Measurements from ENCODE around the gene MDP1.

Gene MDP1

GRCh38 chr14:24238123-24238522, 22.3 kb upstream of the MDP1 start:
- no peaks in the 10 kb centered on the region for H3K27me3 ChIP-seq (ENCODE audit: control insufficient read depth in 1 of 2, insufficient read depth in 2 of 2, low read length in 2 of 2)
- H3K4me1 ChIP-seq (ENCODE audit: control insufficient read depth in 1 of 2, insufficient read depth in 2 of 2, low read length in 2 of 2): peaks cover 44 to 47% of the 10 kb centered on the region in 2 donors
- H3K9me3 ChIP-seq (ENCODE audit: control insufficient read depth in 1 of 2, low read length in 2 of 2): no peaks in the 10 kb centered on the region
- no peak overlapping the region for H3K9ac ChIP-seq (ENCODE audit: low read depth in 1 of 2, low read length in 2 of 2)
- no peak overlapping the region for H3K4me3 ChIP-seq (ENCODE audit: low read depth in 1 of 2, low read length in 2 of 2)
- H3K36me3 ChIP-seq (ENCODE audit: control insufficient read depth in 1 of 2, insufficient read depth in 2 of 2, low read length in 2 of 2): peaks cover 47 to 64% of the 10 kb centered on the region in 2 donors
- H3K27ac ChIP-seq (ENCODE audit: low read depth, low read length): no peak overlapping the region

- H3K4me3 ChIP-seq (ENCODE audit: low read depth in 1 of 2, low read length in 2 of 2): no peak overlapping the region
- no peak overlapping the region for H3K9ac ChIP-seq (ENCODE audit: low read depth in 1 of 2, low read length in 2 of 2)
- peaks cover 44 to 48% of the 10 kb centered on the region in 2 donors for H3K4me1 ChIP-seq (ENCODE audit: control insufficient read depth in 1 of 2, insufficient read depth in 2 of 2, low read length in 2 of 2)
- H3K27ac ChIP-seq (ENCODE audit: low read depth, low read length): no peak overlapping the region
- no peaks in the 10 kb centered on the region for H3K9me3 ChIP-seq (ENCODE audit: control insufficient read depth in 1 of 2, low read length in 2 of 2)
- no peaks in the 10 kb centered on the region for H3K27me3 ChIP-seq (ENCODE audit: control insufficient read depth in 1 of 2, insufficient read depth in 2 of 2, low read length in 2 of 2)
- H3K36me3 ChIP-seq (ENCODE audit: control insufficient read depth in 1 of 2, insufficient read depth in 2 of 2, low read length in 2 of 2): peaks cover 47 to 64% of the 10 kb centered on the region in 2 donors
Measured at GRCh38 chr14:24237463-24237955, 21.6 kb upstream of the MDP1 start.

- H3K4me3 ChIP-seq (ENCODE audit: low read depth in 1 of 2, low read length in 2 of 2): no peak overlapping the region
- peaks cover 43 to 48% of the 10 kb centered on the region in 2 donors for H3K4me1 ChIP-seq (ENCODE audit: control insufficient read depth in 1 of 2, insufficient read depth in 2 of 2, low read length in 2 of 2)
- no peak overlapping the region for H3K9ac ChIP-seq (ENCODE audit: low read depth in 1 of 2, low read length in 2 of 2)
- H3K9me3 ChIP-seq (ENCODE audit: control insufficient read depth in 1 of 2, low read length in 2 of 2): no peaks in the 10 kb centered on the region
- no peaks in the 10 kb centered on the region for H3K27me3 ChIP-seq (ENCODE audit: control insufficient read depth in 1 of 2, insufficient read depth in 2 of 2, low read length in 2 of 2)
- peaks cover 47 to 64% of the 10 kb centered on the region in 2 donors for H3K36me3 ChIP-seq (ENCODE audit: control insufficient read depth in 1 of 2, insufficient read depth in 2 of 2, low read length in 2 of 2)
- H3K27ac ChIP-seq (ENCODE audit: low read depth, low read length): no peak overlapping the region
Measured at GRCh38 chr14:24236689-24237462, 21.0 kb upstream of the MDP1 start.

- Histone ChIP-seq H3K9me3 (ENCODE audit: control insufficient read depth in 1 of 2, low read length in 2 of 2) (no peaks in the 10 kb centered on the region), H3K9ac (ENCODE audit: low read depth in 1 of 2, low read length in 2 of 2) (no peak overlapping the region), H3K4me1 (ENCODE audit: control insufficient read depth in 1 of 2, insufficient read depth in 2 of 2, low read length in 2 of 2) (peaks cover 42 to 46% of the 10 kb centered on the region in 2 donors), H3K27me3 (ENCODE audit: control insufficient read depth in 1 of 2, insufficient read depth in 2 of 2, low read length in 2 of 2) (no peaks in the 10 kb centered on the region), H3K27ac (ENCODE audit: low read depth, low read length) (no peak overlapping the region), H3K36me3 (ENCODE audit: control insufficient read depth in 1 of 2, insufficient read depth in 2 of 2, low read length in 2 of 2) (peaks cover 45 to 63% of the 10 kb centered on the region in 2 donors), H3K4me3 (ENCODE audit: low read depth in 1 of 2, low read length in 2 of 2) (no peak overlapping the region)
Measured at GRCh38 chr14:24235804-24236688, 20.2 kb upstream of the MDP1 start.

- Histone ChIP-seq H3K9ac (ENCODE audit: low read depth in 1 of 2, low read length in 2 of 2) (no peak overlapping the region), H3K4me3 (ENCODE audit: low read depth in 1 of 2, low read length in 2 of 2) (no peak overlapping the region), H3K27me3 (ENCODE audit: control insufficient read depth in 1 of 2, insufficient read depth in 2 of 2, low read length in 2 of 2) (no peaks in the 10 kb centered on the region), H3K9me3 (ENCODE audit: control insufficient read depth in 1 of 2, low read length in 2 of 2) (no peaks in the 10 kb centered on the region), H3K27ac (ENCODE audit: low read depth, low read length) (no peak overlapping the region), H3K4me1 (ENCODE audit: control insufficient read depth in 1 of 2, insufficient read depth in 2 of 2, low read length in 2 of 2) (peaks cover 28 to 33% of the 10 kb centered on the region in 2 donors), H3K36me3 (ENCODE audit: control insufficient read depth in 1 of 2, insufficient read depth in 2 of 2, low read length in 2 of 2) (peaks cover 29 to 47% of the 10 kb centered on the region in 2 donors)
Measured at GRCh38 chr14:24234095-24235005, 18.5 kb upstream of the MDP1 start.

GRCh38 chr14:24233538-24233866, 17.6 kb upstream of the MDP1 start:
- H3K4me1 ChIP-seq (ENCODE audit: control insufficient read depth in 1 of 2, insufficient read depth in 2 of 2, low read length in 2 of 2): peaks cover 23 to 29% of the 10 kb centered on the region in 2 donors
- H3K4me3 ChIP-seq (ENCODE audit: low read depth in 1 of 2, low read length in 2 of 2): peak overlapping the region; percentile 85 to 96
- no peak overlapping the region for H3K27ac ChIP-seq (ENCODE audit: low read depth, low read length)
- peak overlapping the region in 1 of 2 donors; percentile 92 for H3K9ac ChIP-seq (ENCODE audit: low read depth in 1 of 2, low read length in 2 of 2)
- H3K27me3 ChIP-seq (ENCODE audit: control insufficient read depth in 1 of 2, insufficient read depth in 2 of 2, low read length in 2 of 2): no peaks in the 10 kb centered on the region
- no peaks in the 10 kb centered on the region for H3K9me3 ChIP-seq (ENCODE audit: control insufficient read depth in 1 of 2, low read length in 2 of 2)
- H3K36me3 ChIP-seq (ENCODE audit: control insufficient read depth in 1 of 2, insufficient read depth in 2 of 2, low read length in 2 of 2): peaks cover 26 to 38% of the 10 kb centered on the region in 2 donors

GRCh38 chr14:24232645-24233537, 17.0 kb upstream of the MDP1 start, which contains the start of gene GMPR2:
Gene GMPR2, plus strand, starts transcription at chr14:24232929. Its CDS starts 325 bp downstream, at chr14:24233254.
- peaks cover 22 to 29% of the 10 kb centered on the region in 2 donors for H3K4me1 ChIP-seq (ENCODE audit: control insufficient read depth in 1 of 2, insufficient read depth in 2 of 2, low read length in 2 of 2)
- peak within 1 kb of the TSS; percentile 92 to 94 for H3K9ac ChIP-seq (ENCODE audit: low read depth in 1 of 2, low read length in 2 of 2)
- peak within 1 kb of the TSS; percentile 85 for H3K27ac ChIP-seq (ENCODE audit: low read depth, low read length)
- H3K4me3 ChIP-seq (ENCODE audit: low read depth in 1 of 2, low read length in 2 of 2): peak within 1 kb of the TSS; percentile 85 to 96
- no peaks in the 10 kb centered on the region for H3K27me3 ChIP-seq (ENCODE audit: control insufficient read depth in 1 of 2, insufficient read depth in 2 of 2, low read length in 2 of 2)
- no peaks in the 10 kb centered on the region for H3K9me3 ChIP-seq (ENCODE audit: control insufficient read depth in 1 of 2, low read length in 2 of 2)
- H3K36me3 ChIP-seq (ENCODE audit: control insufficient read depth in 1 of 2, insufficient read depth in 2 of 2, low read length in 2 of 2): peaks cover 21 to 32% of the 10 kb centered on the region in 2 donors

- Histone ChIP-seq H3K4me1 (ENCODE audit: control insufficient read depth in 1 of 2, insufficient read depth in 2 of 2, low read length in 2 of 2) (peaks cover 22 to 29% of the 10 kb centered on the region in 2 donors), H3K9me3 (ENCODE audit: control insufficient read depth in 1 of 2, low read length in 2 of 2) (no peaks in the 10 kb centered on the region), H3K27me3 (ENCODE audit: control insufficient read depth in 1 of 2, insufficient read depth in 2 of 2, low read length in 2 of 2) (no peaks in the 10 kb centered on the region), H3K27ac (ENCODE audit: low read depth, low read length) (peak within 1 kb of the TSS; percentile 85), H3K9ac (ENCODE audit: low read depth in 1 of 2, low read length in 2 of 2) (peak within 1 kb of the TSS; percentile 92 to 94), H3K4me3 (ENCODE audit: low read depth in 1 of 2, low read length in 2 of 2) (peak within 1 kb of the TSS; percentile 85 to 96), H3K36me3 (ENCODE audit: control insufficient read depth in 1 of 2, insufficient read depth in 2 of 2, low read length in 2 of 2) (peaks cover 14 to 25% of the 10 kb centered on the region in 2 donors)
Measured at GRCh38 chr14:24232121-24232644, 16.3 kb upstream of the MDP1 start, which contains the start of gene NEDD8. Gene NEDD8, minus strand, starts transcription at chr14:24232367. Its CDS starts 100 bp downstream, at chr14:24232267.
